Measurements from ENCODE around the gene SGPP2.

Gene SGPP2

DNA sequence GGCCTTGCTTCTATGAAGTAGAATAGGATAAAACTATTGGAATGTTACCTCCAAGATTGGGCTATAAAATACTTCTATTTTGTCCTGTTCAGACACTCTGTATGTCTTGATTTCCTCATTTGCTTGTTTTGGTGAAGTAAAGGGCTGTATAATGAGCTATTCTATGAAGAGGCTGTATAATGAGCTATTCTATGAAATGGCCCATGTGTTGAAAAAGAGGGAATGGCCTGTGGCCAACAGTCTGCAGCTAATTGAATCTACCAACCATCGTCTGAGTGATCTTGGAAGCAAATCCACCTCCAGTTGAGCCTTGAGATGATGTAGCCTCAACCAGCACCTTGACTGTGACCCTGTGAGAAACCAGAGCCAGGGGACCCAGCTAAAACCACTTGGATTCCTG lies 3.8 kb upstream of the SGPP2 start:
- TF ChIP-seq, protein P1, sequence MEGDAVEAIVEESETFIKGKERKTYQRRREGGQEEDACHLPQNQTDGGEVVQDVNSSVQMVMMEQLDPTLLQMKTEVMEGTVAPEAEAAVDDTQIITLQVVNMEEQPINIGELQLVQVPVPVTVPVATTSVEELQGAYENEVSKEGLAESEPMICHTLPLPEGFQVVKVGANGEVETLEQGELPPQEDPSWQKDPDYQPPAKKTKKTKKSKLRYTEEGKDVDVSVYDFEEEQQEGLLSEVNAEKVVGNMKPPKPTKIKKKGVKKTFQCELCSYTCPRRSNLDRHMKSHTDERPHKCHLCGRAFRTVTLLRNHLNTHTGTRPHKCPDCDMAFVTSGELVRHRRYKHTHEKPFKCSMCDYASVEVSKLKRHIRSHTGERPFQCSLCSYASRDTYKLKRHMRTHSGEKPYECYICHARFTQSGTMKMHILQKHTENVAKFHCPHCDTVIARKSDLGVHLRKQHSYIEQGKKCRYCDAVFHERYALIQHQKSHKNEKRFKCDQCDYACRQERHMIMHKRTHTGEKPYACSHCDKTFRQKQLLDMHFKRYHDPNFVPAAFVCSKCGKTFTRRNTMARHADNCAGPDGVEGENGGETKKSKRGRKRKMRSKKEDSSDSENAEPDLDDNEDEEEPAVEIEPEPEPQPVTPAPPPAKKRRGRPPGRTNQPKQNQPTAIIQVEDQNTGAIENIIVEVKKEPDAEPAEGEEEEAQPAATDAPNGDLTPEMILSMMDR (IDR thresholded peaks at IDR 0.05), result no peak

DNA sequence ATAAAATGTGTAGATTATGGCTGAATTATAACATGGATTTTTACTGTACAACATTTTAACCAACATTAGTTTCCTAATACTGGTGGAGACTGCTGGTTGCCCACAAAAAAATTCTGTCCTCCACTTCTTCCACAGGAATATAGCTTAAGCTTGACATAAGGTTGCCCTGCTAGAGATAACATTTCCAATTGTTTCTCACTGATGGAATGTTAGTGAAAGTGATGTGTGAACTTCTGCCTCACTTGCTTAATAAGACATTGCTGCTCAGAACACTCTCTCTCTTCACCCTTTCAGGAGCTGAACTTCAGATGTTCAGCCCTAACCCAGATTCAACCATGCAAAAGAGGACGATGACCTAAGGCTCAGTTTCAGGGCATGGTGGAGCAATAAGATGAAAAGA lies 2.7 kb upstream of the SGPP2 start:
- TF ChIP-seq, protein P1 (IDR thresholded peaks at IDR 0.05), result no peak

DNA sequence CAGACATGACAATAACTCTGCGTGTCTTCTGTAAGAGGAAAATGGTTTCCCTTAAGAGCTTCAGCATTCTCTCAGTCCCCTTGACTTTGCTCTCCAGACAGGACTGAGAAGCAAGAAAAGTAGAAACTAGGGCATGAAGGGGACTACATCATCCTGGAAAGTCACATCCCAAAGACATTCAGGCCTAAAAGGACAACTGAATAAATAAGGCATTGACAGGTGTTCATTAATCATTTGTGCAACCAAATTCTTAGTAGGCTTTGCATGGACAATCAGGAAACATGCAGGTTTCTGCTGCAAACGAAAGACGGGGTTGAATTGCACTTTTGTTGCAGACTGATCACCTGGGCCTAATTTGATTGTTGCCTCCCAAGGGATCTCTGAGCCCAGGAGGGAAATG lies 1.2 kb upstream of the SGPP2 start:
- TF ChIP-seq, protein P1 (IDR thresholded peaks at IDR 0.05), result no peak

DNA sequence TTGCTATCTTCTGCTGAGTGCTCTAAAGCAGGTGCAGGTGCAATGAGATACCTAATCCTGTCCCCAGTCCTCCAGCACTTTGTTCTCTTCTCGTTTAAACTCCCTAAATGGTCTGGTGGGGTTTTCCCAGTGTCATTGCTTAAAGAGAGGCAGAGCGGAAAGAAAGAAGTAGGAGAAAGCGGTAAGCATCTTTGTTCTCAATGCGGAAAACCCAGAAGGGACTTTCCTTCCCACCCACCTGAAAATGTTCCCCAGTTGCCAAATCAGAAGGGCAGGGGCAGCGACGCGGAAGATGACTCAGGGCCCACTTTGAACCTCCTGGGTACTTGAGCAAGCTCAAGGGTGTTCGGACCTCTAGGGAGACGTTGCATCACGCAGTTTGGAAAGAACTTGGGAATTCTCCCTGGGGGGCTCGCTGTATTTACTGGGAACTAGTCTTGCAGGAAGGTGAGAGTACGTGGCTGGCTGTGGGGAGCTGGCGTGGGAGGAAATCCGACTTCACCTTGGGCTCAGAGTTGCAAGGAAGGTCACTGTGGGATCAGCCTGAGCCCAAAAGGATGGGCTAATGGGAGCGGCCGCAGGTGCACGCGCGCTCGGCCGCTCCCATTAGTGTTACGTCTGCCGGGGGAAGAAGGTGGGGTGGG lies 589 bp upstream of the SGPP2 start:
- TF ChIP-seq, protein P1 (IDR thresholded peaks at IDR 0.05), result no peak

DNA sequence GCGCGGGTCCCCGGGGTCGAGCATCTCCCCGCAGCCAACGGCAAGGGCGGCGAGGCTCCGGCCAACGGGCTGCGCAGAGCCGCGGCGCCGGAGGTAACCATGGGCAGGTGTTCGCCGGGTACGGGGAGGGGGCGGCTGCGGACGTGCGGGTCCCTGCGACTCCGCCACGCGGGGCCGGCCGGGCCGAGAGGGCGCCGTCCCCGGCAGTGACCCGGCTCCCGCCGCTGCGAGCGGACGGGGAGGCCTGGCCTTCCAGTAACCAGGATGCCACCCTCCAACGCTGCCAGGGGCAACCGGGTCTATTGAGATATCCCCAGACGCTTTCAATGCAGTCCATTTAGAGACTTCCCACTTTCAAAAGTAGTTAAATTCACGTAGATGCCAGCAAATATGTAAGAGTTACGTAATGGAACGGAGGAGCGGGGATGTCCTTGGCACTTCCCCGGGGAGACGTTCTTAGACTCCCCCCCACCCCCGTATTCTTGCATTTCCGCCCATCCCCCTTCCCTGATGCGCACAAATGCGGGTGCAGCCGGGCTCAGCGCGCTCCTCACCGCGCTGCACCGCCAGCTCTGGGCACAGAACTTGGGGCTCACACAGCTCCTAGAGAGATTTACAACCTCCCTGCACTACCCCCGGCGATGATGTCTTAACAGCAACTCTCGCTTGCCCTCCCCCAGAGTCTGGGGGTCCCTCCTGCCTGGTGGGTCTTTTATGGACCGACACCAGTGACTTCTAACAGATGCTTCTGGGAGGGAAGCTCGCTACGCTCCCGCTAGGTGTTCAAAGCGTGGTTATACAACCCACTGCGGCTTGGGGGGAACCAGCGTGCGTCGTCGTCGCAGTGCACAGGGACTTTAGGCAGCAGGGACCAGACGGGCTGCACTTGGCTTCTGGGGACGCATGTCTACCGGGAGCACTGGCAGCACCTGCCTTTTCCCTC lies 657 bp downstream of the SGPP2 start:
- TF ChIP-seq, protein P1 (IDR thresholded peaks at IDR 0.05), result no peak

DNA sequence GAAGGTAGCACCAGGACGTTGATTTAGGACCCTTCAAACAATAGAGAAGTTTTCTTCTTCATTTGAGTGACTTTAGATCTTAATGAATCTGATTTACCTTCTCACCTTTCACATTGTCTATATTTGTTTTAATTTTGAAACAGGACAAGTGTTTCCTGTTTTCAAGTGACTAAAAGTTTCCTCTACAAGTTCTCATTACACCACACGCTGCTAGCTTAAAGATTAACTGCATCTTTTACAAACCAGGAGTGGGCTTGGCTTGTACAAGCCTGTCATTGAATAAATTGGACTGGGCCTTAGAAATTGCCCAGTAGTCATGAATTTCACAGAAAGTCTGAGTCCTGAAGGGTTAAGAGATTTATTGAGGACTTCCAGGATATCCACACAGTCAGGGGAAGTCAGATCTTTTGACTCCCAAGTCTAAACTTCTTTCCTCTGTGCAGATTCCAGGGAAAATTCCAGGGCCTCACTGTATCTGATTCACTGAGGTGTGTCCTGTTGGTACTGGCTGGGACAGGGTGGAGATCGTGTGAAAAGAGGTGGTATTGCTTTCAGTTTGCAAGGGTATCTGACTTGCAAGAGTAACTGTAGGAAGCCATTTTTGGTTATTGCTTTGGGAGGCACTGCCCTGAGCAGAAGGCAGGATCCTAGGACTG lies 3.4 kb downstream of the SGPP2 start:
- TF ChIP-seq, protein P1 (IDR thresholded peaks at IDR 0.05), result no peak

DNA sequence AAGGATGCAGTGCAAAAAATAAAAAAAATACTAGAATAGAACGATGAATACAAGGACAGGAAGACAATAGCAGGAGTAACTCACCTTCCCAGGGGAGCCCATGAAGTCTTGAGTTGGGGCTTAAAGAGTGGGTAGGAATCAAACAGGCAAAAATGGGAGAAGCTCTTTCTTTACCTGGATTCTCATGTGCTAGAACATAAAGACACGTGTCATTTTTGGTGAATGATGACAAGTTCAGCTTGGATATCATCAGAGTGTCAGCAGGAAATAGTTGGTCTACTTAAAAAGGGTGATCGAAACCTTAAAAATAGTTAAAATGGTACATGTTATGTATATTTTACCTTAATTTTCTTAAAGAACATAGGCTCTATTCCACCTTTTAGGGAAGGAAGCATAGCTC lies 5.7 kb downstream of the SGPP2 start:
- TF ChIP-seq, protein P1 (IDR thresholded peaks at IDR 0.05), result no peak

Data from LNCAP (cell line).